Measurements from ENCODE around the gene FBXO15.

FBXO15 gene

DNA sequence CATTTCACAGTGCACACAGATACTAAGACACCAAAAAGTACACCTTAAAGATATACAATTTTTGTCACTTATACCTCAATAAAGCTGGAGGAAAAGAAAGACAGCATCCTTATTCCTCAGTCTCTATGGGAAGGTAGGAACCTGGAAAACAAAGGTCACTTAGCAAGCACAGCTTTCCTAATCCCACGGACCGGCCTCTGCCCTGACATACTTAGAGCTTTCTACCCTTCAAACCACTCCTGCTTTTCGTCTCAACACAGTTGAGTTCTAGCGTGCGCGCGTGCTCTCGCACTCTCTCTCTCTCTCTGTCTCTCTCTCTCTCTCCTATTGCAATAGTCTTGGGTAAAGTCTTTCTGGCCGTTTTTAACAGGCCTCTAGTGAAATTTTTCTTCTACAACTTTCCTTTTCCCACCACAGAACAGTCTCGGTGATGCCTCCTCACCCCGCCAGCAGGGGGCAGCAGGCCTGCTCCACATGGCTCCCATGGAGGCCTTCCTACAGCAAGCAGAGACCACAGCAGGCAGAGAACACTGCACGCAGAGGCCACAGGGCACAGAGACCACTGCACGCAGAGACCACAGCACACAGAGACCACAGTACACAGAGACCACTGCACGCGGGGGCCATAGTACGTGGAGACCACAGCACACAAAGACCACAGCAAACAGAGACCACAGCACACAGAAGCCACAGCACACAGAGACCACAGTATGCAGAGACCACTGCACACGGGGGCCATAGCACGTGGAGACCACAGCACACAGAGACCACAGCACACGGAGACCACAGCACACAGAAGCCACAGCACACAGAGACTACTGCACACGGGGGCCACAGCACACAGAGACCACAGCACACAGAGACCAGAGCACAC is 106.9 kb downstream of the FBXO15 start:
- DNase-seq: peak; percentile 79

DNA sequence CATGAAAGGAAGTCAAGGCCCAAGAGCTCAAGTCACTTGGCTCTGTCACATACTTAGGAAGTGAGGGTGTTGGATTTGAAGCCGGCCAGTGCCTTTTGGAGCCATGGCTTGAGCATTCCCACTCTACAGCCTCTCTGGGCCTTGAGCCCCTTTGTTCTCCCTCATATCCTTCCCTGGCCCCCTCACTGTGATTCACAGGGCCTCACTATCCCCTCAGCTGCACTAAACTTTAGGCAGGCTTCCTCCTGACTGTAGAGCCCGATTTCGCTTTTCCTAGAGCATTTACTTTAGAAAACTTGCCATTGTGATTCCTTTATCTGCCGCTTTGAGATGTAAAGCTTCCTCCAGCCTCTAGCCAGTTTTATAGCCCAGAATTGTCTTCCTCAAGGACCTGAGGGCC is 107.6 kb downstream of the FBXO15 start:
- no peak for DNase-seq

DNA sequence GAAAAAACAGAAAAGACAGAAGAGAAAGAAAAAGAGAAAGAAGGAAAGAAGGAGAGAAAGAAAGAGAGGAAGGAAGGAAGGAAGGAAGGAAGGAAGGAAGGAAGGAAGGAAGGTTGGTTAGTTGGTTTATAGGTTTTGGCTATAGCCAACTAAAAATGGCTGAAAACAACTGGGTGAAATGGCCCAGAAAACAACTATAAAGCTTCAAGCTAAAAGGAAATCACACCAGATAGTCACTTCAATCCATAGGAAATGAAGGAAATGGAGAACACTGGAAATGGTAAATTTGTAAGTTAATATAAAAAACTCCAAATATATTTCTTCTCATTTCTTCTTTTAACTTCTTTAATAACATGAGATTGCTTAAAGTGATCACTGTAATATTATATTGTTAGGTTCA is 118.5 kb downstream of the FBXO15 start:
- no peak for DNase-seq
